Activated T-cell treated with anti-CD3 and anti-CD28 coated beads, Interleukin-2, amount 50 U/mL, for 4 hours (primary cell): ENCODE measurements around the gene SPATA32. TPM values are rescaled to one million over a fixed set of nuclear protein-coding genes. Genes with fewer than 3 reads are reported as not detected.

ENCODE experiments used
- ATAC-seq, 2 donors: fragments of 200-7000 bp; cut with Tn5 transposase; one replicate each; pipeline ENCODE4 v1.10.0; 2021
- DNase-seq: peaks from one replicate; pipeline ENCODE4 v3.0.0-alpha.2; 2020
- H3K27me3 Mint-ChIP-seq: one replicate; pipeline ENCODE4 v1.8.0; 2021; ENCODE audit warnings: low read depth, mixed read lengths
- H3K36me3 Mint-ChIP-seq: one replicate; pipeline ENCODE4 v1.8.0; 2022; ENCODE audit warnings: mixed read lengths; ENCODE audit not compliant: insufficient read depth
- H3K4me1 Mint-ChIP-seq: one replicate; pipeline ENCODE4 v1.8.0; 2021; ENCODE audit warnings: low read depth, mixed read lengths
- H3K4me3 Mint-ChIP-seq: one replicate; pipeline ENCODE4 v1.8.0; 2021; ENCODE audit warnings: mild to moderate bottlenecking, moderate library complexity, mixed read lengths
- H3K9me3 Mint-ChIP-seq: one replicate; pipeline ENCODE4 v1.8.0; 2021; ENCODE audit warnings: mixed read lengths
- total RNA-seq, 3 donors: library from RNA; stranded (reverse); gene quantifications; one replicate each; pipeline ENCODE4 v1.2.1, GENCODE V29; 2021

The SPATA32 gene
- total RNA-seq, 3 donors from 2014 or later, result 0.25 to 0.63 (median 0.27) TPM

DNA sequence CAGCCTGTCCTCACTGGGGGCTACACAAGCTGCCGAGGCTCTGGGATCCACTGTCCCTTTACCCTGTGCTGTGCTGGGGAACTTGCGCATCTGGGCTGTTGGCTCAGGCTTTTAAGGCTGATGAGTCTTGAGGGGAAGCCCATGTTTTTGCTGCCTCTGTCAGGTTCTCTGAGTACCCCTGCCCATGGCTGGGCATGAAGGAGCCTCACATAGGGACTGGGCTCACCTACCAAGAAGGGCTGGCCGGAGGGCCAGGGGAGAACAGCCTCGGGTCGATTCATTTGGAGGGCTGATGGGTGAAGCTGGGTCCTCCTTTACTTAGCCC lies 25.6 kb downstream of the SPATA32 start:
- no peak for ATAC-seq
- Mint-ChIP-seq H3K27me3 (no peaks in the 10 kb centered on the region), H3K4me3 (no peak overlapping the region), H3K9me3 (no peaks in the 10 kb centered on the region), H3K4me1 (peaks cover 48% of the 10 kb centered on the region), H3K36me3 (peaks cover 41% of the 10 kb centered on the region)
- DNase-seq, result no peak

DNA sequence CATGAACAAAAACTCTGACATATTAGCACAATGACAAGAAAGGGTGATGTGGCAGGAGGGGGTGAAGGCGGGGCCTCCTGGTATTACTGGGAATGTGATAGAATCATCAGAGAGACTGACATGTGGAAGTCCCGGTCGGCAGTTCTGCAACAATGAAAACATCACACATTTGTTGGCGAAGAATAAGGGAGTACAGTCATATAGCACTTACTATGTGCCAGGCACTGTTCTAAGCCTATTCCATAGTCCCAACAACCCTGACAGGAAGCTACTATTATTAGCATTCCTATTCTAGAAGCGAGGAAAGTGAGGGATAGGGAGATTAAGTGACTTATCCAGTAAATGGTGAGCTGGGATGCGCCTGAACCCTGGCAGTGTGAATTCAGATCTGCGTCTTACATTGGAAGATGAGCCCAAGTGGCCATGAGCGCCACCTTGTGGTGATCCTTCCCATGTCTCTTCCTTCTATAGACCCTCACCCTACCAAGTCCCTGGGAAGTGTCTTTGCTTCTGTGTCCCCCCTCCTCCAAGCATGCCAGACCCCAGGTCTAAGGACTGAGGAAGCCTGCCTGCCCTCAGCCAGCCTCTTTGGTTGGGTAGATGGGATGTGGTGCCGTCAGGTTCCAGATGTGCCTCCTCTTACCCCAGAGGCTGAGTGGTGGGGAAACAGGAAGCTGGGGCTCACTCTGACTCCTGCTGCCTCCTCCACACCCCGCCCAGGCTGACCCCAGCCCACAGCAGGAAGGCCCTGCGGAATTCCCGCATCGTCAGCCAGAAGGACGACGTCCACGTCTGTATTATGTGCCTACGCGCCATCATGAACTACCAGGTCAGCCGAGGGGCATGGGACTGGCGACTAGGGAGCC lies 26.2 kb downstream of the SPATA32 start:
- H3K9me3 Mint-ChIP-seq, result no peaks in the 10 kb centered on the region
- peaks cover 41% of the 10 kb centered on the region for H3K36me3 Mint-ChIP-seq
- DNase-seq (peak; percentile 81), ATAC-seq (peak; percentile 62 to 76)
- no peaks in the 10 kb centered on the region for H3K27me3 Mint-ChIP-seq
- peaks cover 52% of the 10 kb centered on the region for H3K4me1 Mint-ChIP-seq
- H3K4me3 Mint-ChIP-seq, result no peak overlapping the region

GRCh38 chr17:45234641-45235415 lies 27.1 kb downstream of the SPATA32 start:
- Mint-ChIP-seq H3K27me3 (no peaks in the 10 kb centered on the region), H3K9me3 (no peaks in the 10 kb centered on the region), H3K36me3 (peaks cover 38% of the 10 kb centered on the region), H3K4me1 (peaks cover 60% of the 10 kb centered on the region), H3K4me3 (no peak overlapping the region)
- DNase-seq, result peak; percentile 56
- ATAC-seq, result peak; percentile 54 to 59

- Mint-ChIP-seq H3K36me3 (peaks cover 26% of the 10 kb centered on the region), H3K4me3 (no peak overlapping the region), H3K4me1 (peaks cover 74% of the 10 kb centered on the region), H3K9me3 (no peaks in the 10 kb centered on the region), H3K27me3 (no peaks in the 10 kb centered on the region)
- DNase-seq, result no peak
- ATAC-seq, result no peak
These were observed 28.4 kb downstream of the SPATA32 start for GRCh38 chr17:45233423-45233924.

DNA sequence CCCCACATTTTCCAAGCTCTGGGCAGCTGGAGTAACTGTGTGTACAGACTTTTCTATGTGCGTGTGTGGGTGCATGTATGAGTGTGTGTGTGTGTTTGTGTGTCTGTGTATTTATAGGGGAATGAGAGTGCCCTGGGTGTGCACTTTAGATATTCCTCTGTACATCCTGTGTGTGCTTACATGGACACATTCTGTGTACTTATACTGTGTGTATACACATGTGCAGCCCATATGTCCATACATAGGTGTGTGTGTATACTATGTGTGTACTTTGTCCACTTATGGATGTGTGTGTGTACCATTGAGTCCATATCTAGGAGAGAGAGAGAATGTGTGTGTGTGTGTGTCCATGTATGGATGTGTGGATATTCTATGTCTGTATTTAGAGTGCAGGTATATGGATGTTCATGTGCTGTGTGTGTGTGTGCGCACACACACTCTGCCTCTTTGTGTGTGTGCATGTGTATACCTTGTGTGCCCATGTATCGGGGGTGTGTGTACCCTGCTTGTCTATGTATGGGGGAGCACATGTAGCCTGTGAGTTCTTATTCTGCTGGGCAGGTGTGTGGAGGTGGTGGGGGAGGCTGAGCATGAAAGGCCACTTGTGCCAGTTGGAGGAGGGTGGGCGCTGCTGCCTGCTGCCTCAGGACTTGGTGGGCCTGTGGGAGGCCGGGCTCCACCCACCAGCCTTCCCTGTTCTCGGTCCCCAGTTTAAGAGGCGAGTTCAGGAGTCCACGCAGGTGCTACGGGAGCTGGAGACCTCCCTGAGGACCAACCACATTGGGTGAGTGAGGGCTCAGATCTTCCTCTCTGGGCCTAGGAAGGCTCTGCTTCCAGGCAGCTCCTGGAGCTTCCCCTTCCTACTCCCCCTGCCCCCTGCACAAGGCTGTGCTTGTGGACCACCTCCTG lies 29.1 kb downstream of the SPATA32 start:
- Mint-ChIP-seq H3K27me3 (no peaks in the 10 kb centered on the region), H3K4me3 (no peak overlapping the region), H3K9me3 (no peaks in the 10 kb centered on the region), H3K4me1 (peaks cover 77% of the 10 kb centered on the region), H3K36me3 (peaks cover 20% of the 10 kb centered on the region)
- ATAC-seq (no peak), DNase-seq (no peak)

DNA sequence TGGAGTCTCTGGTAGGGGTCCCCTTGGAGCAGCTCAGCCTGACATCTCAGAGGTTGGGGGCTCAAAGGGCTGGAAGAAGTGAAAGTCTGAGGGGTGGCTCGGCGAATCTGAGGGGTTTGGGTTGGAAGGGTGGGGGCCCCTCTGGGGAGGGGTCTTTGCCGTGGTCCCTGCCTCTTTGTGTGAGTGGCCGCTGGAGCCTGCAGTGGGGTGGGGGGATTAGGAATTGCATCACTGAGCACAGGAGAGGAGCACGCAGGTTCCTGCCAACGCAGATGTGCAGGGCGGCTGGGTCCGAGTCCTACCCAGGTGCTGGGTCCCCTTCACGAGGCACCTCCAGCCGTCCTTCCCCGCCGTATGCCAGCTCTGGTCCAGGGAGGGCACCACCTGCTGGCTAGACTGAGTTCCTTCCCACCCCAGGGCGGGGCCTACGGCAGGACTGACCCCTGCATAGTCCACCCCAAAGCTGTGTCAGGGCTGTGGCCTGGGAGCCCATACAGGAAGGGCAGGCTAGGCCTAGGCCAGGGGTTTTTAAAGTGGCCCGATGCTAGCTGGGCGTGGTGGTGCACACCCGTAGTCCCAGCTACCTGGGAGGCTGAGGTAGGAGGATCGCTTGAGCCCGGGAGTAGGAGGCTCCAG lies 30.3 kb downstream of the SPATA32 start:
- H3K9me3 Mint-ChIP-seq, result no peaks in the 10 kb centered on the region
- DNase-seq (no peak), ATAC-seq (no peak)
- no peak overlapping the region for H3K4me3 Mint-ChIP-seq
- no peaks in the 10 kb centered on the region for H3K27me3 Mint-ChIP-seq
- H3K4me1 Mint-ChIP-seq, result peaks cover 86% of the 10 kb centered on the region
- peaks cover 12% of the 10 kb centered on the region for H3K36me3 Mint-ChIP-seq

DNA sequence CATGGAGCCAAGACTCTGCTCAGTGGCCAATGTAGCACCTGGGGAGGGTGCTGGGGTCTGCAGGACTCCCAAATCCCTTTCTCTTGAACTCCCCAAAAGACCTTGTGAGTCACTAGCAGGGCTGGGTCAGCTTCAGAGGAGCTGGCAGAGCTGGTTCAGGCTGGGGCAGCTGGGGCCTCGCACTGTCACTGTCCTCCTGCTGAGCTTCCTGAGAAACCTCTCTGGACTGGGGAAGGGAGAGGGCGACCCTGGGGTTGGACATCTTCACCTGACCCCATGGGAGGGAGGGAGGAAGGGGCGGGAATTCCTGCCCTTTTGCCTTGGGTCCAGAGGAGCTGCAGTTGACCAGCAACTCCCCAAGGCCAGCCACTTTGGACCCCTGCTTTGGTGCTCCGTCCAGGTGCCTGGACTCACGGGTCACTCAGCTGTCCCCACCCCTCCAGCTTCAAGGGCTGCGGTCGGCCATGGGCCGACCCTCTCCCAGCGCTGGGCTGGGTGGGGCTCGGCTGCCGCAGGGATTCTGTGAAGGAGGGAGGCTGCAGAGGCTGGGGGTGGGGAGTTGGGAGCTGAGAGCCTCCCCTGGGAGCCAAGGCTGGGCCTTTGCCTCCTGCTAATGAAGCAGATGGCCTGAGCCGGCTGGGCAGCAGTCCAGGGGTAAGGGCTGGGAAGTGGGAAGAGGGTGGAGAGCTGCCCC lies 31.0 kb downstream of the SPATA32 start:
- ATAC-seq (no peak), DNase-seq (no peak)
- H3K27me3 Mint-ChIP-seq, result no peaks in the 10 kb centered on the region
- H3K36me3 Mint-ChIP-seq, result peaks cover 12% of the 10 kb centered on the region
- H3K9me3 Mint-ChIP-seq, result no peaks in the 10 kb centered on the region
- H3K4me1 Mint-ChIP-seq, result peaks cover 93% of the 10 kb centered on the region
- peak overlapping the region; percentile 96 for H3K4me3 Mint-ChIP-seq

DNA sequence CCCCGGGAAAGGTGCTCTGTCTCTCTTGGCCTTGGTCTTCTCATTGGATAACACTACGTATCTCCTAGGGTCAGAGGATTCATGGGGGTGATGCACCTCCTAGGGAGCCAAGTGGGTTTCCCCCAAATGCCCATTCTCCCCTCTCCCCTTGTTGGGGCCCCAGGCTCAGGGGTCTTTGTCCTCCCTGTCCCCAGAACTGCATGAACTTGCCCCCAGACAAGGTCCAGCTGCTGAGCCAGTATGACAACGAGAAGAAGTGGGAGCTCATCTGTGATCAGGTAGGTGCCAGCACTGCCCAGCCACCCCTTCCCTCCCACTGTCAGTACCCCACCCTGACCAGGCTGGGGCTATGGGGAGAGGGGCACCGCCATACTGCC lies 31.5 kb downstream of the SPATA32 start:
- ATAC-seq (no peak), DNase-seq (no peak)
- H3K27me3 Mint-ChIP-seq, result no peaks in the 10 kb centered on the region
- peak overlapping the region; percentile 96 for H3K4me3 Mint-ChIP-seq
- peaks cover 93% of the 10 kb centered on the region for H3K4me1 Mint-ChIP-seq
- H3K9me3 Mint-ChIP-seq, result no peaks in the 10 kb centered on the region
- peaks cover 12% of the 10 kb centered on the region for H3K36me3 Mint-ChIP-seq

DNA sequence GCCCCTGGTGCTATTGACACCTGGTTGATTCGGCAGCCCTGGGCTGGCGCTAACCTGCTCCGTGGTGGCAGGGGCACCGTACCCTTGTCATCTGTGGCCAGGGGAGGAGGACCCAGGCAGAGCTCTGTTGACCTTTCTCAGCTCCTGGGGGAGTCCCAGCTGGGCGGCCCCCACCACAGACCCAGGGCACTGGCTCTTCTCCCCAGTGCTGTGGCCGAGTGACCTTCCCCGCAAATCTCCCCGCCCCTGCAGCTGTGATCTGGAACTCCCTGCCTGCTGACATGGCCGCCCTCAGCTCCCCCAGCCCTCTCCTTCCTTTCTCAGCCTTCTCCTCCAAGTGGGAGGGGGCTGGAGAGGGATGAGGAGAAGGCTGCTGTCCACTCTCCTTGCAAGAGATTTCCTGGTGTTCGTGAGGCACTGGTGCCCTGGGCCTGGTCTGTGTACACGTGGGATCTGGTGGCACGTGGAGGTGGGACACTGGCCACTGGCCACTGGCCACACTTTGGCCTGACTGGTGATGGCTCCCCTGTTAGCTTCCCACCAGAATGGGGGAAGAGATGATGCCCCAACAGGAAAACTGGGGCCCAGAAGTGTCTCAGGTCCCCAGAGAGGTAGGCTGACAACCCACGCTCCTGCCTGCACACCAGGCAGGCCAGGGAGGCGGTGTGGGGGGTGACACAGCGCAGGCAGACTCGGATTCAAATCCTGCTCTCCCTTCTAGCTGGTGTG lies 32.0 kb downstream of the SPATA32 start:
- DNase-seq, result peak; percentile 49
- Mint-ChIP-seq H3K27me3 (no peaks in the 10 kb centered on the region), H3K4me3 (peak overlapping the region; percentile 96), H3K36me3 (peaks cover 12% of the 10 kb centered on the region), H3K4me1 (peaks cover 93% of the 10 kb centered on the region), H3K9me3 (no peaks in the 10 kb centered on the region)
- ATAC-seq, result no peak

DNA sequence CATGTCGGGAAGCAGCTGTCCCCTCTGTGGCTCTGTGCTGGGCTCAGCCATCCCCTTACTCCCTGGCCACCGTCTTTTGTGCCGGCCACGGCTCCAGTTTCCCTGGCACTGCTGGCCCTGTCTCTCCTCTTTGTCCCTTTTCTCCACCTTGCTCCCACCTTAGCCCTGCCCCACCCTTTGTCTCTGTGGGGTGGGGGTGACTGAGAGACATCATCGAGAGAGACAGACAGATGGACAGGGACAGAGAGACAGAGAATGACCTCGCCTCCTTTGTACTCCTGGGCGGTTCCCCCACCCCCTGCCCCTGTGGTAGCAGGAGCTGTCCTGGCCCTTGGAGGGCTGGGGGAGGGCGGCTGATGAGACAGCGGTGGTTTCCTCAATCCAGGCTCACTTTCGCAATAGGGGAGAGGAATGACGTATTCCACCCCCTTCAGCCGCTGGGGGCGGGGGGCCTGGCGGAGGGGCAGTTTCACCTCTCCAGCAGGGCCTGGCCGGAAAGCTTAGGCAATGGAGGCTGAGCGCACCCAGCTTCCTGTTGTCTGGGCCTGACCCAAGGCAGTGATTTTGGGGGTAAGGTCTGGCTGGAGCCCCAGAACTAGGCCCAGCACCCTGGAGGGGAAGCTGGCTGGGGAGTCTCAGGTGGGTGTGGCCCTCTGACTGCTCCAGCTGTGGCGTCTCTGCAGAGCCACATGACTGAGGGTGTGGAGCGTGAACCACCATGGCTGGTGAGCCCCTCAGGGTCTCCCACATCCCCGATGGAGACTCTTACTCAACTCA lies 32.9 kb downstream of the SPATA32 start:
- peak; percentile 77 for DNase-seq
- Mint-ChIP-seq H3K36me3 (peaks cover 12% of the 10 kb centered on the region), H3K27me3 (no peaks in the 10 kb centered on the region), H3K4me3 (peak overlapping the region; percentile 96), H3K4me1 (peaks cover 95% of the 10 kb centered on the region), H3K9me3 (no peaks in the 10 kb centered on the region)
- ATAC-seq, result peak; percentile 56 to 58

DNA sequence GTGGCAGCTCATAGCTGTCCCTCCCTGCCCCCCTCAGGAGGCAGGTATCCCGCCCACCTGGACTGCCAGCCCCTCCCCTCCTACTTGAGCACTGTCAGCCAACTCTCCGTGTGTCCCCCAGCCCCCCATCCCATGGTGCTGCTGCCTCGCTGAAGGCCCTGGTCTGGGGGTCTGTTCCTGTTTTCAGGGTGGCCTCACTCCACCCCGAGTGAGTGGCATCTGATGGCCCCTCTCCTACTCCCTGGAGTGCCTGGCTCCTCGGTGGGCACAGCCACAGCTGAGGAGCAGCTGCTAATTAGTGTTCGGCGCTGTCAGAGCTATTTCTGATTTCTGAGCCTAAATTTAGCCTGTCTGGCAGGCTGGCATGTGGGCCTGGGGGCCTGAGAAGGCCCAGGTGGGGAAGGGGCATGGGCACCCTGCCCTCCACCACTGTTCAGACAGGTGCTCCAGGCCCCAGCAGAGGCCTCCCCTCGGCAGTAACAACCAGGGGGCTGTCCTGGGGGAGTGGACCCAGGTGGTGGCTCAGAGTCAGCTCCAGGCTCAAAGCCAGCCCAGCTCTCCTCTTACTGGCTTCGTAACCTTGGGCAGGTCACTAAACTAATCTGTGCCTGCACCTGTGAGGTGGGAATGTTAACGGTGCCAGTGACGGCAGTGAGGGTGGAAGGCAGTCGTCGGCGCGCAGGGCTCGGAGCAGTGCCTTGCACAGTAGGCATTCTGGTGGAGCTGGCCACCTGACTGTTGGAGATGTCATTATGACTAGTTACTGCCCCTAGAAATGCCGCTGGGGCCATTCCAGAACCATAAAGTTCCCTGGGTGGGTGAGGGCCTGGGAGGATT lies 33.8 kb downstream of the SPATA32 start:
- H3K4me3 Mint-ChIP-seq, result peak overlapping the region; percentile 96
- H3K4me1 Mint-ChIP-seq, result peaks cover 93% of the 10 kb centered on the region
- H3K27me3 Mint-ChIP-seq, result no peaks in the 10 kb centered on the region
- H3K9me3 Mint-ChIP-seq, result no peaks in the 10 kb centered on the region
- peaks cover 8% of the 10 kb centered on the region for H3K36me3 Mint-ChIP-seq
- no peak for ATAC-seq
- peak; percentile 44 for DNase-seq
